ENCODE data around the gene TMEM181.
"Not testable (repeated sequence)": the region's sequence is repeated elsewhere in the genome, so short reads cannot be mapped to it uniquely, and the experiment has no call there.

Gene TMEM181

DNA sequence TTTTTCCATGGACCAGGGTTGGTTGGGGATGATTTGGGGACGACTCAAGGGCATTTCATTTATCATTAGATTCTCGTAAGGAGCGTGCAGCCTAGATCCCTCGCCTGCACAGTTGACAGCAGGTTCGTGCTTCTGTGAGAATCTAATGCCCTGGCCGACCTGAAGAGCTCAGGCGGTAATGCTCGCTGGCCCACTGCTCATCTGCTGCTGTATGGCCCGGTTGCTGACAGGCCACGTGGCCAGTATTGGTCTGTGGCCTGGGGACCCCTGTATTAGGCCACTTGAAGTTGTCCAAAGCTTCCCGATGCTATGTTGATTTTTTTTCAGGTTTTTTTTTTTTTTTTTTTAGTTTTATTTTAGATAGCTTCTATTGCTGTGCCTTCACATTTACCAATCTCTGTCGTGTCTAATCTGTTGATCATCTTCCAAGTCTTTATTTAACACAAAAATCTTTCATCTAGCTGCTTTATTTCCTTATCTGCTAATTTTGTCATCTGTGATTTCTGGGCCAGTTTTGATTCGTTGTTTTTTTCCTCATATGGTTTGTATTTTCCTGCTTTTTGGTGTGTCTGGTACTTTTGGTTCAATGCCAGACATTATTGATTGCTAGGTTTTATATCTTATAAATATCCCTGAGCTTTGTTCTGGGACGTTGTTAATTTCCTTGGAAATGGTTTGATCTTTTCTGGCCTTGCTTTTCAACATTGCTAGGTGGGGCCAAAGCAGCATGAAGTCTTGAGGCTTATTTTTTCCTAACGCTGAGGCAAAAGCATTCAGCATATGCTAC lies 43.6 kb downstream of the TMEM181 start:
- no peak for DNase-seq

DNA sequence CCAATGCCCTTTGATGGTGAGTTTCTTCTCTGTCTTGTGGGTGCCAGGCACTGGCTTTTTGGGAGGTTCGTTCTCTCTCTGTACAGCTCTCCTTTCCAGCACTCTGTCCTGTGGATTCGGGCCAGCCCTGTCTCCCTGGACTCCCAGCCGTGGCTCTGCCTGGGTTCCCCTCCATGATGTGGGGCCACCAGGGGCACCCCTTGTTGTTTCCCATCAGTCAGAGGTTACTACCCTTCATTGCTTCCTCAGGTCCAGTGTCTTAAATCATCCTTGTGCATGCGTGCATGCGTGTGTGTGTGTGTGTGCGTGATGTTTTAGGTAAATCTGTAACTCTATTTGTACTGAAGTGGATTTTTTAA lies 44.1 kb downstream of the TMEM181 start:
- no peak for DNase-seq

DNA sequence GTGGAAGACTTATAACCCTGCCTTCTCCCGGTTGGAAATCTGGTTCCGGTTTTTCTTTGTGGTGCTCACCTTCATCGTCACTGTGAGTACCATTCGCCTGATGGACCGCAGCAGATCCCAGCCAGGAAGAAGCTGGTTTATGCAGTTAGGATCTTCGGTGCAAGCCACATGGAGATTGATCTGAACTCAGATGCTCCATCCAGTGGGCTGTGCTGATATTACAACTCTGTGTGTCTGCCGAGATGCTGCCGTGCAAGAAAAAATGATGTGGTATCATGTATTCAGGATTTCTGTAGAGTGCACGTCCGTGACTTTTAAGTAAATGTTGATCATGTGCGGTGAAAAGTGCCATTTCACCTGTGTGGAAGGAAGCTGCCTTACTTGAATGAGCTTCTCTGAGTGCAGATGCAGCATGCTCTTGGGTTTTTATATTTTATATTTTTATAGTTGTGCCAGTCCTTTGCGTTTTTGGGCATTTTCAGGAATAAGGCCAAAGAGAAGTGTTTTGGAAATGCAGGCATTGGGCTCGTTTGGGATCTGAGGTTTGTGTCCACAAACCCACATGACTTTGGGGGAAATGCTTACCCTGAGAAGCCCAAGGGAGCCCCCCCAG lies 45.5 kb downstream of the TMEM181 start:
- peak; percentile 39 to 40 for DNase-seq

DNA sequence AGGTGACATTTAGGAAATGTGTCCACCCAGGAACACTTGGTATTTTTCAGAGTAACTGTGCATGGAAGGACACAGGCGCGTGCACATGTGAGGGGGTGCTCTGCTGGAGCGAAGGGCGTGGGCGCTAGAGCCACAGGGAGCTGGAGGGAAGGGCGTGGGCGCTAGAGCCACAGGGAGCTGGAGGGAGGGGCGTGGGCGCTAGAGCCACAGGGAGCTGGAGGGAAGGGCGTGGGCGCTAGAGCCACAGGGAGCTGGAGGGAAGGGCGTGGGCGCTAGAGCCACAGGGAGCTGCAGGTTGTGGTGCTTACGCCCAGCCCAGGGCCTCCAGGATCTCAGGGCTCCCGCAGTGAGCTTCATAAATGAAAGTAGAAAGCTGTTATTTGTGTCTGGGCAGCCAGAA lies 46.1 kb downstream of the TMEM181 start:
- DNase-seq, result not testable (repeated sequence)

DNA sequence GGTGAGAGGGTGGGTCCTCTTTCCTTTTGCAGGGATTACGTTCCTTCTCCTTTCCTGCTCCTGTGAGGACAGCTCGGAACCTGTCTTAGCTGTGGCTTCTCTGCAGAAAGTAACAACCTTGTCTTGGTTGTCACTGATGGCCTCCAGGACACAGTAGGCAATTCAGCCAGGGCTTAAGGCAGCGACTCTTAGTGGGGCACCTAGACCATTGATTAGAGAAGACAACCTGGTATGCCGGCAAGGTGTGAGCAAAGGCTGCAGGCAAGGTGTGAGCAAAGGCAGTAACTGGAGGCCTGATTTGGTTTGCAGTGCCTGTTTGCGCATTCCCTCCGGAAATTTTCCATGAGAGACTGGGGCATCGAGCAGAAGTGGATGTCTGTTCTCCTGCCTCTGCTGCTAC lies 47.0 kb downstream of the TMEM181 start:
- DNase-seq, result no peak

DNA sequence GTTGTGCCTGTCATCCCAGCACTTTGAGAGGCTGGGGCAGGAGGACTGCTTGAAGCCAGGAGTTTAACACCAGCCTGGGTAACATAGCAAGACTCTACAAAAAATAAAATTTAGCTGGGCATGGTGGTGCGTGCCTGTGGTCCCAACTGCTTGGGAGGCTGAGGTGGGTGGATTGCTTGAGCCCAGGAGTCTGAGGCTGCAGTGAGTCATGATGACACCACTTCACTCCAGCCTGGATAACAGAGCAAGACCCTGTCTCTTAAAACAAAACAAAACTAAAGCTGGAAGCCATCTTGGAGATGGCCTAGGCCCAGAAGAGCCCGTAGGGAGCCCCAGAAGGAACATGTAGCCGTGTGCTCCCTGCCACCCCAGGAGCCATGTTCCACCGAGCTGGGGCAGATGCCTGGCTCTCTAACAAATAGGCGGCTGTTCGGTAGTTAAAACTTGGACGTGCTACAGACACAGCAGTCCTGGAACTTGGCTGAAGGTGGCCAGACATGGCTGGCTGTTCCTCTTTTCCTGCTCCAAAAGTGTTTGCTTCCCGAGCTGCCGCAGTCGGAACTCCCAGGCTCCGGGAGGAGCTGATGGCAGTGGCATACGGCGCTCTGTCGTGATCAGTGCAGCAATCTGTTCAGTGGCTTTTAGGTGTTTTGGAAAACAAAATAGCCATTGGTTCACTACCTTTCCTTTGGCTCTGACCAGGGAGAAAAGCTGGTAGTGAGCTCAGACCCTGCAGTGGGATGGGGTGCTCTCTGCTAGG lies 47.7 kb downstream of the TMEM181 start:
- DNase-seq, result no peak

DNA sequence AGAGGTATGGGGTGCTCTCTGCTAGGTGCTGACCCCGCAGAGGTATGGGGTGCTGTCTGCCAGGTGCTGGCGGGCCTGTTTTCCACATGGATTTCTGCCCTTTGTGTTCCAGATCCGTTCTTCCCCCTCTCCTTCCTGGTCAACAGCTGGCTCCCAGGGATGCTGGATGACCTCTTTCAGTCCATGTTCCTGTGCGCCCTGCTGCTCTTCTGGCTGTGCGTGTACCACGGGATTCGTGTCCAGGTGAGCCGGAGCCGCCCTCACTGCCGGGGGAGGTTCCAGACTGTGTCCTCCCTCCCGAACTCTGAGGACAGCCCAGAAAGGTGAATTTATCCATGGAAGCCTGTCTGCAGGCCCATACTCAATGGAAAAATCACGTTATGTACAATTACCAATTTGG lies 48.3 kb downstream of the TMEM181 start:
- no peak for DNase-seq

DNA sequence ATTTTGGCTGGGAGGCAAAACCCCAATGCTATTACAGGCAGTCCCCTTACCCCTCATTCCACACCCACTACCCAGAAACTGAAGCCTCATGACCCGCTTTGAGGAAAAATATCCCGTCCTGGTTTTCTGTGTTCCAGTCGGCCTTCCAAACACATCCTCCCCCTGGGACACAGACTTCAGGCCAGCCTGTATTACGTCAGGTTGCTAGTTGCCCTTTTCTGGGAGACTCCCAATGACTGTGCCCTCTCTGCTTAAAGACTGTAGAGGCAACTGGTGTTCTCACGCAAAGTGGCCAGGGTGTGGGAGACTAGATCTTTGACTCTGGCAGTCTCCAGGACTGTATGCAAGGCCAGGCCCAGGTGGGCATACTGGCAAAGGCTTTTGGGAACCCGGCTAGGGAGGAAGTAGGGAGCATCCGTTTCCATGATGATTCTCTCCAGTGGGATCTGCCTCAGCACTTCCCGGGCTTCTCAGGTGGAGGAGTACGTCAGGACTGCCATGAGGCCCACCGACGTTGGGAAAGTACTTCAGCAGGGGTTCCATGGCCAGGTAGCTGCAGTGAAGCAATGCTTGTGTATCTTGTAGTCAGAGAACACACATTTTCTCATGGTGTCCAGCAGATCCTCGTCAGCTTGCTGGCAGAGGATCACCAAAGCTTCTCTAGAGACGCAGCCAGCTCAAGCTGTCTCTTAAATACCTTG lies 49.7 kb downstream of the TMEM181 start:
- no peak for DNase-seq

DNA sequence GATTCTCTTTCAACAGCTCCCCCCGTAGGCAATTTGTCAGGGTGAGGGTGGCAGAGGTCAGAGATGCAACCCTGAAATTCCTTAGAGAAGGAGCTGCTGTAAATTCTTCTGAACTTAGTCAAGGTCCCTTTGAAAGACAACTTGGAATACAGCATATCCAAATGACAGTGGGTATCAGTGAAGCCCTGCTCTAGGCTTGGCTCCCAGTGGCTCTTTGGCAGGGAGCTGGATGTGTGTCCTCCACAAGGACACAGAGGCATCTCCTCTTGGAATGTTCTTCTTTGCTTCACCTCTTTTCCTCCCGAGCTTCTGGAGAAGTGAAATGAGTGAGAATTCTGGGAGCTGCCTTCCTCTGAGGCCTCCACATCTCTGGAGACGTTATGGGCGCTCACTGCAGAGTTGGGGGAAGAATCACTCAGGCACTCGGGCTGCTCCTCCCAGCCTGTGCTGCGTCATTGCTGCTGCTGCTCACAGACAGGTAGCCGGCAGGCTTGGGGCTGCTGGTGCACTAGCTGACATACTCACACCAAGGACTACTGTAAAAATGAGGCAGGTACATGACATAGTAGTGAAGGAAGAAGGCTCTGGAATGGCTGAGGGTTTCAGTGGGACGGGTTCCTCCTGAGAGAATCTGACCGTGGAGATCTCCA lies 50.6 kb downstream of the TMEM181 start:
- DNase-seq, result no peak

DNA sequence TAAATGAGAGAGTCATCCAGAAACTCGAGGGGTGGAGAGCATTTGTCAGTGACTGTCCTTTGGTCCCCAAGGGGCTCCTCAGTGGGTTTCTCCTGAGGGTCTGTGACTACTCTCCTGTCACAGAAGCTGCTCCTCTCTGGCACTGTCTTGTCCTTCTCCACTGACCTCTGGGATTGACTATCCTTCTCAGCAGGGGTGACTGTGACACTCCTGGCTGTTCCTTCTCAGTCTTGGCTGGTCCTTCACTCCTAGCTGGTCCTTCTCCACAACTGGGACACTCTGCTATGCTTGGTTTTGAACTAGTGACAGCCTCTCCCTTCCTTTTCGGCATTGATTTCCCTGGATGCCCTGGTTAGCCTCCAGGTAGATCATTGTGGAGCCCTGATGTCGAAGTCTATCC lies 51.1 kb downstream of the TMEM181 start:
- DNase-seq, result no peak

DNA sequence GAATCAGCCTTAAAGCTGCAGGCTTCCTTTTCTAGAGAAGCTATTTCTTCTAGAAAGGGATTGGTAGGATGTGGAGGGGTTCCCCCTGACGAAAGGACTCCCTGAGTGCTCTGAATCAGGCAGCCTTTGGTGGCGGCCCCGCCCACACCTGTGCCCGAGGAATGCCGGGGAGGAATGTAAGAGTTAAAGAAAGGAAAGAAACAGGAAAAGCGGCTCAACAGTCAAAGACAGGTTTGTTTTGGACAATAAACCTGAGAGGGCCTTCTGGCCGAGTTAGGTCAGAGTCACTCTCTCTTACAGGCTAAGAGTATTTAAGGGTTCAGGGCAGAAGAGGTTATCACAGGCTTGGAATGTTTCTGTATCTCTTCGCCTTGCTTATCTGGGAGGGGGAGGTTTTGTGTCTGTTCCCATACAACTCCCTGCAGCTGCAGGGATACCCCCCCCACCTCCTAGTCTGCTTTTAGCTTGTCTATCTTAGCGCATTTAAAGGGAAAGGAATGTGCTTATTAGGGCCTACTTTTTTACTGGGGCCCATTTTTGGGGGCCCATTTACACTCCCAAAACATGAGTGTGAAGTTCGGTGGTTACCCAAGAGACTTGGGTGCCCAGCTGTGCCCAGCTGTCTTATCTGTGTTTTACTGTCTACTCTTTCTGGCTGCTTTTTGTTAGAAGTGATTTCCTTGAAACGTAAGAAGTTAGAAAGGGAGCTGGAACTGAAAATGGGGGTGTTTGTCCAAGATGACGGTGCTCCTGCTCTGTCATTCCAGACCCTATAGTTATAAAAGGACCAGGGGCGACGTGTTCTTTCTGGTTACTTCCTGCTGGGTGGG lies 51.9 kb downstream of the TMEM181 start:
- no peak for DNase-seq

DNA sequence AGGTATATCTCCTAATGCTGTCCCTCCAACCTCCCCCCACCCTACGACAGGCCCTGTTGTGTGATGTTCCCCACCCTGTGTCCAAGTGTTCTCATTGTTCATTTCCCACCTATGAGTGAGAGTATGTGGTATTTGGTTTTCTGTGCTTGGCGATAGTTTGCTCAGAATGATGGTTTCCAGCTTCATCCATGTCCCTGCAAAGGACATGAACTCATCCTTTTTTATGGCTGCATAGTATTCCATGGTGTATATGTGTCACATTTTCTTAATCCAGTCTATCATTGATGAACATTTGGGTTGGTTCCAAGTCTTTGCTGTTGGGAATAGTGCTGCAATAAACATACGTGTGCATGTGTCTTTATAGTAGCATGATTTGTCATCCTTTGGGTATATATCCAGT lies 54.7 kb downstream of the TMEM181 start:
- DNase-seq, result not testable (repeated sequence)

DNA sequence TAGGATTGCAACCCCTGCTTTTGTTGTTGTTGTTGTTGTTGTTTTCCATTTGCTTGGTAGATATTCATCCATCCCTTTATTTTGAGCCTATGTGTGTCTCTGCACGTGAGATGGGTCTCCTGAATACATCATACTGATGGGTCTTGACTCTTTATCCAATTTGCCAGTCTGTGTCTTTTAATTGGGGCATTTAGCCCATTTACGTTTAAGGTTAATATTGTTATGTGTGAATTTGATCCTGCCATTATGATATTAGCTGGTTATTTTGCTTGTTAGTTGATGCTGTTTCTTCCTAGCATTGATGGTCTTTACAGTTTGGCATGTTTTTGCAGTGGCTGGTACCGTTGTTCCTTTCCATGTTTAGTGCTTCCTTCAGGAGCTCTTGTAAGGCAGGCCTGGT lies 58.4 kb downstream of the TMEM181 start:
- not testable (repeated sequence) for DNase-seq

DNA sequence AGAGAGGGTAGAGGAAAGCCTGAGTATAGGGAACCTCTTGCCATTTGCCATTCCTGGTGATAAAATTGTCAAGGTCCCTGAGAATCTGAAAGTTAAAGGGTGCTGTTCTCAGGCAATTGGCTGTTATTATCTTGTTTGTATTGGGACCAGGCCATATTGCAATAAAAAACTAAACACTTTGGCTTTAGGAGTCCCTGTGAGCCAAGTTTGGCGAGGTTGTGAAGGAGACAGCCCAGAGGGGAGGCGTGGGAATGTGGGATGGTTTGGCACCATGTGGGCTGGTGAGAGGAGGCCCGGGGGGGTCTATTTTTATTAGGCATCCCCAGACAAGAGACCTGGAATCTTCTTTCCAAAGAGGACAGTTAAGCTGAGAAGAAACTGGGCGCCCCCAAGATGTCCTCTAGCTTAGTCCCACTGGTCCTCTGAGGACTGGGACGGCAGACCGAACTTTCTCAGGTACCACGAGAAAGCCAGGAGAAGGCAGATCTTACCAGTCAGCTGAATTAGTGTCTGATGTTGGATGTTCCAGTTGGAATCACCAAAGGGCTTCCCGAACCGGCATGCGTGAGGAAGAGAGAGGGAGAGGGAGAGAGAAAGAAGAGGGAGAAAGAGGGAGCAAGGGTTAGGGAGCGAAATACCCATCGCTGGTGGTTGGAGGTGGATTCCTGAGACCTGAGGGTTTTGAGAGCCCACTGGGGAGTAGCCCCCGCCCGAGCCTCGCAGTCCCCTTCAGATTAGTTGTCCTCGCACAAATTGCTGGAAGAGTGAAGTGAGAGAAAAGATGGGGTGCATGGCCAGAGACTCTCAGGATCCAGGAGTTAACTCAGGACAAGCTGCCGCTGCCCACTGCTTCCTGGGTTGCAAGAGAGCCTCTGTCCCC lies 60.3 kb downstream of the TMEM181 start:
- DNase-seq, result no peak

DNA sequence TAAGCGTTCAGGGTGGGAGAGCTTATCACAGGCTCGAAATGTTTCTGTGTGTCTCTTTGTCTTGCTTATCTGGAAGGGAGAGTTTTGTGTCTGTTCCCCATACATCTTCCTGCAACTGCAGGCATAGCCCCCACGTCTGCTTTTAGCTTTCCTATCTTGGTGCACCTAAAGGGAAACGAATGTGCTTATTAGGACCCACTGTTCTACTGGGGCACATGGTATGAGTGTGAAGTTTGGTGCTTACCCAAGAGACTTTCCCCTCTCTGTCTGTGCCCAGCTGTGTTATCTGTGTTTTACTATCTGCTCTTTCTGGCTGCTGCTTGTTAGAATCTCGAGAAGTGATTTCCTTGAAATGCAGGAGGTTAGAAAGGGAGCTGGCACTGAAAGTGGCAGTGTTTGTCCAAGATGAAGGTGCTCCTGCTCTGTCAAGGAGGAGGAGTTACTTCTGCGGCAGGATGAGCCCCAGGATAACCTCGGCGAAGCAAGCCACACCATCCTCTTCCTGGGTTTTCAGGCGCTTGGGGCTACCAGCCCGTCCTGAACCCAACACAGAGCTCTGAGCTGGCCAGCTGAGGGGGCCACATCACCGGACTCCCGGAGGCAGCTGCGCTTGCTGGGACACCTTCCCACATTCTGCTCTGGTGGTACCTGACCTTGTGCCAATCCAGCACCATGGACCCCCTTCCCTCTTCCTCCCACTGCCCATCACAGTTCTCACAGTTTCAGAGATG lies 61.2 kb downstream of the TMEM181 start:
- DNase-seq, result no peak

DNA sequence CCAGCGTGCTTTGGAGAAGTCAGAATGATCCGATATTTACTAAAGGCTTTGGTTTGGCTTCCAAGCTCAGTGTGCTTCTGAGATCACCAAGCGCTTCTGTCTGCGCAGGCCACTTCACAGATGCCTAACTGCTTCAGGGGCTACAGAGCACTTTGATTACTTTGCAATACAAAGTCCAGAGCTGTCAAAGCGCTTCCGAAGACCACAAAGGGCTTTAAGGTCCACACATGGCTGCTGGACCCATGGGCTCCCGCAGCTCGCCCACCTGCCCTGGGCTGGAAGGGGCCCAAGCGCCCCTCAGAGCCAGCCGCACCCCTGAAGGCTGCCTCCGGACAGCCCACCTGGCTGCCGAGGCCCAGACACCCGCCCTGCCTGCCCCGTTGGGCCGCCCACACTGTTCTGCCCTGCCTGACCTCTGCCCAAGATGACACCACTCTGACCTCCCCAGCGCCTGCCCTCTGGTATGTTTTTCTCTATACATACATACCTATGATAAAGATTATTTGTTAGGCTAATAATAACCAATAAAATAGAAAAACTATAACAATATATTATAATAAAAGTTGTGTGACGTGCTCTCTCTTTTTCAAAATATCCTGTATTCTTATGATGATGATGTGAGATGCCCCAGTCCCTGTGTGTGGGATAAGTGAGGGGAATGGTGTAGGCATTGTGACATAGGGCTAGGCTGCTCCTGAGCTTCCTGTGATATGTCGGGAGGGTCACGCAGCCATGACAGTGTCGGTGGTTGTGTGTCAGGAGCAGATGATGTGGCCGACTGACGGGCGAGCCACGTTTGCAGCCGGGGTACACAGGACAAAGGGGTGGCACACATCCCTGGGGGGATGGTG lies 62.0 kb downstream of the TMEM181 start:
- DNase-seq, result no peak

DNA sequence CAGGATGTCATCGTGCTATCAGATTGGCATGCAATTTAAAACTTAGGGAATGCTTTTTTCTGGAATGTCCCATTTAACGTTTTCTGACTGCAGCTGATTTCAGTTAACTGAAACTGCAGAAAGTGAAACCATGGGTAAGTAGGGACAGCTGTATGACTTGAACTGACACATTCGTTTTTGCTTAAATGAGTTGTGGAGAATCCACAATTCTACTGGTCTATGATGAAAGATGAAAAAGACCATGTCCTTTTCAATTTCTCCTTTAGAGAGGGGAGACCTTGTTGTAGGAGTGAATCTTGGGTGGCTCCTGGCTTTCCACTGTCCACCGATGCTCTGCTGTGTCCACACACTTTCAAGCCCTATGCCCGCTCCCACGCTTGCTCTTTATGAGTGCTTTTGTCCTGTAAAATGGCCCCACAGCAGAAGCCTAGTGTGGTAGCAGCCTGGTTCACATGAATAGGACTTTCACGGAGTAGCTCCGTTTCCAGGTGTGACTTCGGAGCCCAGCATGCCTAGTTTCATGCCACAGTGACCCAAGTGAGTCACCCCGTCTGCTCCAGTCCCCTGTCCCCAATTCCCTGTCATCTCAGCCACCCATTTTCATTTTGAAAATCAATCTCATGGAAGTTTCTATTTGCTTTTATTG lies 62.8 kb downstream of the TMEM181 start:
- no peak for DNase-seq

All from hippocampal formation (tissue), 2 donors.